HG02759 (cell line): ENCODE measurements around the gene TEX19.
A peak's percentile ranks its signal among the peaks of the same experiment; 100 is the strongest.

Source experiments
- ATAC-seq: cut with Tn5 transposase; IDR thresholded peaks from one replicate; pipeline ENCODE4 v1.9.1; 2021; ENCODE audit warnings: mild to moderate bottlenecking, moderate library complexity; ENCODE audit not compliant: unreplicated experiment

The TEX19 gene

GRCh38 chr17:82388223-82388921, 29.3 kb downstream of the TEX19 start:
- ATAC-seq = no peak

DNA sequence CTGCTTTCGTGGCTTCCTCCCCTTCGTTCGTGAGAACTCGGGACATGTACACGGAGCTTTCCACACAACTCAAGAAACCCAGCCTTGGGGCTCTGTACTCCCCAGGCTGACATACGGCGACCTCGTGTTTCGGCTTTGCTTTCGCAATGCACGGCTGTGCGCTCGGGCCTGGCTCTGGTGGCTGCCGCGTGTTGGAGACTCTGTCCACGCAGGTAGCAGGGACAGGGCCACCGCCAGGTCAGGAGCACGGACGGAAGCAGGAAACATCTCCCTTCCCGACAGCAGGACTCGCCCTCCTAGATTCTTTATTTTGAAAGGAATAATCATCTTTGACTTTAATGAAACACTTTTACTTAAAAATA, 29.9 kb downstream of the TEX19 start:
- ATAC-seq = no peak

DNA sequence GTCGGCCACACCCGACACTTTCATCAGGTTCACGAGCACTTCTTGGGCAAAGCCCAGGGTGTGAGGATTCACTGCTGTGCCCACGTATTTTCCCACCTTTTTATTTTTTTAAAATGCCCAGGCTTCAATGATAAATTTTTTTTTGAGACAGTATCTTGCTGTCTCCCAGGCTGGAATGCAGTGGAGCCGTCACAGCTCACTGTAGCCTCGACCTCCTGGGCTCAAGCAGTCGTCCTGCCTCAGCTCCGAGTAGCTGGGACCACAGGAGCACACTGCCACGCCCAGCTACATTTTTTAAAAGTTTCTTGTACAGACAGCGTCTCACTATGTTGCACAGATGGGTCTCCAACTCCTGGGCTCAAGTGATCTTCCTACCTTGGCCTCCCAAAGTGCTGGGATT, 30.3 kb downstream of the TEX19 start:
- ATAC-seq = no peak

- ATAC-seq = no peak
Measured at GRCh38 chr17:82390015-82390859, 31.2 kb downstream of the TEX19 start.

DNA sequence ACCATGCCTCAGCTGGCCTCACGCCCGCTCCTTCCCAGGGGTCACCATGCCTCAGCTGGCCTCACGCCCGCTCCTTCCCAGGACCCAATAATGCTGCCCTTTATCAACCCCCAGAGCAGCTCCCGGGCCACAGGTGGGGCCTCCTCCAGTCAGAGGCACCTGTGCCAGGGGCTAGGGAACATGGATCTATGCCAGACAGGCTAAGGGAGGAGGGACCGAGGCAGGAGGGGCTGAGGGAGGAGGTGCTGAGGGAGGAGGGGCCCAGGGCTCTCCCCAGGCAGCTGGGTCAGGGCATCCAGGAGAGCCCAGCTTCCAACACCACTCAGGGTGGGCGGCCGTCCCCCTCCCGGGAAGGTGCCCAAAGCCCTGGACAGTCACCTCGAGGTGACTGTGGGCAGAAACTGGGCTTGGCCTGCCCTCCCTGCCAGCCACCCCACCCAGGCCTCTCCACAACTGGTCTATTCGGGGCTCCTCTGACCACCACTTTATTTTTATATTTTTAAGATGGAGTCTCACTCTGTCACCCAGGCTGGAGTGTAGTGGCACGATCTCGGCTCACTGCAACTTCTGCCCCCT, 31.9 kb downstream of the TEX19 start:
- no peak for ATAC-seq

- no peak for ATAC-seq
Measured at GRCh38 chr17:82391496-82392066, 32.5 kb downstream of the TEX19 start.

DNA sequence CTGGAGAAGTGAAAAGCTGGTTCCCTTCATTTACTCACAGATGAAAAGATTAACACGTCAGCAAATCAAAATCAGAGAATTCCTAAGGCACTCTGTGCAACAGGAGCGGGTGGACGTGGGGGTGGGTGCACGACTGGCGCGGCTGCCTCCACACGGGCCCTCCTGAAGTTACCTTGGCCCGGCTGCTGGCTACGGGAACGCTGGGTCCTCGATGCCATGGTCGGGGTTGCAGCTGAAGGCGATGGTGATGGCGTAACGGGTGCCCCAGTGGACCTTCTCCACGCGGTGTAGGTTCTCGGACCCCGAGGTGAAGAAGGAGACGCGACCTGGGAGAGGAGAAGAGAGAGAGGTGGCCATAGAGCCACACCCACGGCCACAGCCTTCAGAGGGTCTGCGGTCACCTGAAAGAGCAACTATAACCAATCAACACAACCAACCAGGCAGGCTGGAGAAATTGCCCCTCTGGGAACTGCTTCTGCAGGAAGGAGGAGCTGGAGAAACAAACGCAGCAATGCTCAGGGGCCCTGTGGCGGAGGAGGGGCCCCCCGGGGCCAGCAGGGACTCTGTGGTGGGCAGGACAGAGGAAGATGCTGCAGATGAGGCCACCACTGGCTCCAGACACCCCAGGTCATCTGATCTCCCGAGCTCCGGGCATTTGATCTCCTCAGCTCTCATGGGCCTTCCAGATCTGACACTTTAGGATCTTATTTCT, 33.3 kb downstream of the TEX19 start:
- ATAC-seq = no peak

GRCh38 chr17:82392941-82393340, 33.9 kb downstream of the TEX19 start:
- ATAC-seq = no peak

GRCh38 chr17:82394278-82394677, 35.2 kb downstream of the TEX19 start:
- no peak for ATAC-seq

GRCh38 chr17:82396601-82397435, 37.8 kb downstream of the TEX19 start:
- ATAC-seq = no peak

DNA sequence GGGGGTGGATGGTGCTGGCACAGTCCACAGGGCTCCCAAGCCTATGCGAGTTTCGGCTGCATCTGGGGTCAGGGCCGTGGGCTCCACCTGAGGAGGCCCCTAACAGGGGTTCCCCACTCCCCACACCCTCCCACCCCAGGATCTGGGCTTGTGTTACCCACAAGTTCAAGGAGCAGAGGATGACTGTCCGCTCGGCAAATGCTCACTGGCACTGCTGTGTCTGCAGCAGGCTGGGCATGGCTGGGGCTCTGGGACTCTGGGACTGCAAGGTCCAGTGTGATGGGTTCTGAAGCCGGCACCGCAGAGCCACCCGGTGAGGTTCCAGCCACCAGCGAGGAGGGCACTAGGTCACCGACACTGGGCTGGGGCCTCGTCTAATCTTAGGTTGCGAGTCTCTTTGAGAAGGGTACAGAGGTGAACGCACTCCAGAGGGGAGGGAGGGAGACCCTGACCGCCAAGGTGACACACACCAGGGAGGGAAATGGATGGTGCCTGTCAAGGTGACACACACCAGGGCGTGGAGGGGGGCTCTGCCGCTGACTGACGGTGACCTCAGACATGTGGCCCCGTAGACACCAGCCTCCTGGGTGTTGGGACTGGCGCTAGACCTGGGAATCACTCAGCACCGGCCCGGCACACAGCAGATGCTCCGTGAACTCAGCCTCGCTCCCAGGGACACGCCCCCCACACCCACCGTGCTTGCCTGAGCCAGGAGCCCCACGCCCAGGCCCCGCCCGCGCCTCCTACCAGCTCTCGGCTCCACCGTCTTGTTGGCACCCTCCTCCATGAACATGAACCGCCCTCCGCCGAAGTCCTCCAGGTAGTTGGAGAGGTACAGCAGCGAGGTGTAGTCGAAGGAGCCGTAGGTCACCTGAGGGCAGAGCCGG, 38.6 kb downstream of the TEX19 start:
- no peak for ATAC-seq

GRCh38 chr17:82399041-82399441, 40.0 kb downstream of the TEX19 start:
- no peak for ATAC-seq

DNA sequence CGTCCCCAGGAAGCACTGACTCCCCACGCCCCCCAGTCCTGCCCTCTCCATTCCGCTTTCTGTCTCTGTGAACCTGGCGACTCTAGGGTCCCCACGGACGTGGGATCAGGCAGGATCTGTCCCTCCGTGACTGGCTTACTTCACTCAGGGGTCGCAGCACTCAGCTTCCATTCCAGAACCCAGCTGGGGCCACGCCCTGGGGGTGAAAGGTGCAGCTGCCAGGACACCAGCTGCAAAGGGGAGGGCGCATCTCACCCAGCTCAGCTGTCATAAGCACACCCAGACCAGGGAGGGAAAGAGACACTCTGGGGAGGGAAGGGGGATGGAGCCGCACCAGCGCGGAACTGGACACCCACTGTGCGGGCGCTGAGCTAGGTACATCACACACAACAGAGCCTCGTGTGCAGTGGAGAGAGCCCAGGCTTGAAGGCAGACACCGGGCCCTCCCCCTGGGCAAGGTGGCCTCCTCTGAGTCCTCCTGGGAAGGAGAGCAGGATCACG, 40.6 kb downstream of the TEX19 start:
- no peak for ATAC-seq

DNA sequence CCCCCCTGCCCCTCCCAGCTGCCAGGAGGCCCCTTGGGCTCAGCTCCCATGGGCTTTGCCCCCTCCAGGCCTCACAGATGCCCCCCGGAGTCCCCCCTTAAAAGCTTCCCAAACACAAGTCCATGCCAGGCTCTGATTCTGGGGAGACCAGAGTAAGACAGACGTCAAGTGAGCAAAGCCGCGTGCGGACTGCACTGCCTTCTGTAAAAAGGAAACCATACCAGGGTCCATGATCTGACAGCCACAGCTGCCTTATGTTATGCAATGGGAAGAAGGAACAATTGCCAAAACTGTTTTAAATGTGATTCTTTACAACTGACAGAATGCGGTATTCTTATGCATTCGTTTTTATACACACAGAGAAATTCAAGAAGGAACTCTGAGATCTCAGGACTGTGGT, 41.2 kb downstream of the TEX19 start:
- ATAC-seq = no peak

DNA sequence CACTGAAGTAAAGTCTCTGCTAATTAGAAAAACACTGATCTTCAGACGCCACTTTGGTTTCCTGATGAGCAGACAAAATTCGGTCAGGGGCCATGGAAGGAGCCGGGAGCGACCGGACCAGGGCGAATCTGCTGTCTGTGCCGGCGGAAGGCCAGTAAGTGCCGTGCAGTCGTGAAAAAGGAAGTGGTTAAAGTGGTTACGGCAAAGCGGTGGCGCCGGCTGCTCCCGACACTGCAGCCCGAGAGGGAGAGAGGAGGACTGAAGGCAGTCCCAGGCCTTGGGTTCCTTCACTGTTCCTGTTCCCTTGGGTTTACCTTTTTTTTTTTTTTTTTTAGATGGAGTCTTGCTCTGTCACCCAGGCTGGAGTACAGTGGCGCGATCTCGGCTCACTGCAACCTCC, 41.8 kb downstream of the TEX19 start:
- ATAC-seq = no peak

- peak; percentile 74 for ATAC-seq
Measured at GRCh38 chr17:82402865-82403264, 43.8 kb downstream of the TEX19 start.

- no peak for ATAC-seq
Measured at GRCh38 chr17:82403662-82404660, 44.9 kb downstream of the TEX19 start.

- no peak for ATAC-seq
Measured at GRCh38 chr17:82405051-82405450, 46.0 kb downstream of the TEX19 start.
